ENCODE measurements around the gene DBH.

DBH gene

DNA sequence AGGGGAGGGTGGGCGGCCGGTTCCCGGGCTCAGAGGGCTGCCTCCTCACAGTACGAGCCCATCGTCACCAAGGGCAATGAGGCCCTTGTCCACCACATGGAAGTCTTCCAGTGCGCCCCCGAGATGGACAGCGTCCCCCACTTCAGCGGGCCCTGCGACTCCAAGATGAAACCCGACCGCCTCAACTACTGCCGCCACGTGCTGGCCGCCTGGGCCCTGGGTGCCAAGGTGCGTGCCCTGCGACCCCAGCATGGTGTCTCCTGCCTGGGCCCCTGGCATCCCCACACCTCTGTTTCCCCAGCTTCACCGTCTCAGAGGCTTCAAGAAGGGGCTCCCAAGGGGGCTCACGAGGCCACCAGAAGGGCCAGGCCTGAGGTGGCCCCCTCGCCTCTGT, 7.2 kb downstream of the DBH start:
- Histone ChIP-seq H3K27me3 (ENCODE audit: control insufficient read depth, insufficient read depth, low read length) (peaks cover 2% of the 10 kb centered on the region), H3K27ac (ENCODE audit: low read depth, low read length) (no peak overlapping the region), H3K4me3 (ENCODE audit: low read length) (no peak overlapping the region), H3K36me3 (ENCODE audit: control insufficient read depth, insufficient read depth, low read length) (no peaks in the 10 kb centered on the region), H3K9ac (ENCODE audit: low read length) (no peak overlapping the region), H3K4me1 (ENCODE audit: control insufficient read depth, insufficient read depth, low read length) (no peaks in the 10 kb centered on the region)

DNA sequence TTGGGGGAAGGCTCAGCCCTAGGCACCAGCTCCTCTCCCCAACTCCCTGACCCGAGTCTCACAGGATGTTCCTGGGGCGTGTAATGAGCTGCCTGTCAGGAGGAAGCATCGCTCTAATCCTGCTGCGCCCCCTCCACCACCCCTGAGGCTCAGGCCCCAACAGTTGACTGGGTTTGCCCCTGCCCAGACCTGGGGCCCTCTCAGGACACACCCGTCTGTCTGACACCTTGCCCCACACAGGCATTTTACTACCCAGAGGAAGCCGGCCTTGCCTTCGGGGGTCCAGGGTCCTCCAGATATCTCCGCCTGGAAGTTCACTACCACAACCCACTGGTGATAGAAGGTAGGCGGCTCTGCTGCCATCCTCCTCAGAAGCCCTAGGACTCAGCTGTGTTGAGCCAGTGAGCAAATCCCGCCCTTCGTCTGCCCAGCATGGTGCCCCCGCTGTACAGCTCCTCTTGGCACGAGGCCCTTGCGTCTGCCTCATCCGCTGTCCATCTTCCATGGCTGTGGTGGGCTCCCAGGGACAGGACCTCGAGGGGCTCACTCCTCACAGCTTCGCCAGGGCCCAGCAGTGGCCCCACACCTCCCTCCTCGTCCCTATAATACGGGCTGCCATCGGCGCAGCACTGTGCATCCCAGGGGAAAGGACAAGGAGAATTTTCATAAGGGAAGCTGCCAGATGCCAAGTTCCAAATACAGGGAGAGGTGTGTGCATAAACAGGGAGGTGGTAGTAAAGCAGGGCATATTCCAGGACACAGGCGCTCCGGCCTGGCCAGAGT, 8.0 kb downstream of the DBH start:
- Histone ChIP-seq H3K9ac (ENCODE audit: low read length) (no peak overlapping the region), H3K4me1 (ENCODE audit: control insufficient read depth, insufficient read depth, low read length) (no peaks in the 10 kb centered on the region), H3K27me3 (ENCODE audit: control insufficient read depth, insufficient read depth, low read length) (peaks cover 2% of the 10 kb centered on the region), H3K27ac (ENCODE audit: low read depth, low read length) (no peak overlapping the region), H3K36me3 (ENCODE audit: control insufficient read depth, insufficient read depth, low read length) (no peaks in the 10 kb centered on the region), H3K4me3 (ENCODE audit: low read length) (no peak overlapping the region)

DNA sequence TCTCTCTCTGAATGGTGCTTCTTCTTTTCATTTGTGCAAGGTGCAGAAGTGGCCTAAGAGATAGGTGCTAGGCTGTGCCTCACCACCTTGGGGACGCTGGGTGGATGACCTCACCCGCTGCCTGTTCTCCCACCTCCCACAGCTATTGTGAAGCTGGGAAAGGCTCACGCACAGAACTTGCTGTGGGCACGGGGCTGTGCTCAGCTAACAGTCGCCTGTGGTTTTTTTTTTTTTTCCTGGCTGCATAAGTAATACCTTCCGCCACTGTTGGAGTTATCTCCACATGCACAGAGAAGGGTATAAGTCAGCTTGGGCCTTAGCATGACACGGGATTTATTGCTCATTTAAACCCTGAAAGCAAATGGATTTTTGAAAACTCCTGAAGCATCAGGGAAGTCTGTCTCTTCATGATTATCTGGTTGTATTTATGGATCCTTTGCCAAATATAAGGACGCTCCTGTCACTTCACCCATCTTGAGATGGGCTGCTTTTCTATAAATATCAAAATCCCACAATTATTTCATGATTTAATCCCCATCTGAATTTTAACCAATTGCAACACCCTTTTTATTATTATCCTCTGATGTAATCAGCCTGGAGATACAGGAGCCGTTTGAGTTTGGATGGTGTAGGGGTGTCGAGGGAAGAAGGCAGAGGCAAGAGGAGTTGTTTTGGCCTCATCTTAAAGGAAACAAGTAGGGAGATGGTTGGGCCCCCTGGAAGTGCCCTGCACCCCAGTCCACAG, 9.0 kb downstream of the DBH start:
- H3K4me3 ChIP-seq (ENCODE audit: low read length) = no peak overlapping the region
- peaks cover 2% of the 10 kb centered on the region for H3K27me3 ChIP-seq (ENCODE audit: control insufficient read depth, insufficient read depth, low read length)
- H3K4me1 ChIP-seq (ENCODE audit: control insufficient read depth, insufficient read depth, low read length) = no peaks in the 10 kb centered on the region
- no peak overlapping the region for H3K27ac ChIP-seq (ENCODE audit: low read depth, low read length)
- no peak overlapping the region for H3K9ac ChIP-seq (ENCODE audit: low read length)
- H3K36me3 ChIP-seq (ENCODE audit: control insufficient read depth, insufficient read depth, low read length) = no peaks in the 10 kb centered on the region

DNA sequence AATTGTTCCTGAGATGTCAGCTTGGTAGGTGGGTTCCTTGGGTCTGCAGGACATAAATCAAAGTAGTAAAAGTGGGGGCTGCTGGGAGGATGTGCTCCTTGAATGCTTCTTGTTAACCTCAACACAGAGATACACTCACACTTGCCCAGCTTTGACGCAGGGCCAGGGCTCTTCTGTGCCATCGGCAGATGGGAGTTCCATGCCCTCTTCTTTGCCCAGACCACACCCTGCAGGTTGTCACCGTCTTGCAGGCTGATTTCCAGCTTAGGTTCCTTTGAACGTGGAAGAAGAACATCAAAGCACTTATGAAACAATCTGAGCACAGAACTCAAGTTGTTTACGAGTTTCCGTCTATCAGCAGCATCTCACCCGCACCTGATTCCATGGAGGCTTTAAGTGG, 11.0 kb downstream of the DBH start:
- H3K4me1 ChIP-seq (ENCODE audit: control insufficient read depth, insufficient read depth, low read length) = no peaks in the 10 kb centered on the region
- H3K27ac ChIP-seq (ENCODE audit: low read depth, low read length) = no peak overlapping the region
- no peak overlapping the region for H3K4me3 ChIP-seq (ENCODE audit: low read length)
- H3K9ac ChIP-seq (ENCODE audit: low read length) = no peak overlapping the region
- peaks cover 2% of the 10 kb centered on the region for H3K27me3 ChIP-seq (ENCODE audit: control insufficient read depth, insufficient read depth, low read length)
- no peaks in the 10 kb centered on the region for H3K36me3 ChIP-seq (ENCODE audit: control insufficient read depth, insufficient read depth, low read length)

DNA sequence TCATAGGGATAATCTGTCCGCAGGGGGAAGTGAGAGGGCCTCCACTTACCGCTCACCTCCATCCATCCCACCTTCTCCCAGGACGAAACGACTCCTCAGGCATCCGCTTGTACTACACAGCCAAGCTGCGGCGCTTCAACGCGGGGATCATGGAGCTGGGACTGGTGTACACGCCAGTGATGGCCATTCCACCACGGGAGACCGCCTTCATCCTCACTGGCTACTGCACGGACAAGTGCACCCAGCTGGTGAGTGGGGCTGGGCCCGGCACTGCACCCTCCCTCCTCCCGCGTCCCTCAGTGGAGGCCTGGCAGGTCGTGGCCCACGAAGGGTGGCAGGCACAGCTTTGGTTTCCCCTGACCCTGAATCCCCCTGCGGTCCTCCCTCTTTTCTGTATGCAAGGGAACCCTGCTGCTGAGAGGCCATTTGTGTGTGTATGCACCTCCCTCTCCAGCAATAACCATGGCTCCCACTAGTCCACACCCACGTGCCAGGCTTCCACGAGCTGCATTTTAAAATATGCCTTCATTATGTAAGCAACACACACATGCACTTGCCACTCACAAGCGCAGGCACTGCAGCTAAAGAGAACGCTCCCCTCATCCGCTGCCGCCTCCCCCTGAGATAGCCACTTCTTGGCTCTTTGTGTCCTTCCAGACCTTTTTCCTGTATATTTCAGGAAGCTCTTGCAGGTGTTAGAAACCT, 11.8 kb downstream of the DBH start:
- peaks cover 8% of the 10 kb centered on the region for H3K27me3 ChIP-seq (ENCODE audit: control insufficient read depth, insufficient read depth, low read length)
- no peak overlapping the region for H3K27ac ChIP-seq (ENCODE audit: low read depth, low read length)
- H3K4me1 ChIP-seq (ENCODE audit: control insufficient read depth, insufficient read depth, low read length) = no peaks in the 10 kb centered on the region
- no peak overlapping the region for H3K4me3 ChIP-seq (ENCODE audit: low read length)
- no peaks in the 10 kb centered on the region for H3K36me3 ChIP-seq (ENCODE audit: control insufficient read depth, insufficient read depth, low read length)
- H3K9ac ChIP-seq (ENCODE audit: low read length) = no peak overlapping the region

DNA sequence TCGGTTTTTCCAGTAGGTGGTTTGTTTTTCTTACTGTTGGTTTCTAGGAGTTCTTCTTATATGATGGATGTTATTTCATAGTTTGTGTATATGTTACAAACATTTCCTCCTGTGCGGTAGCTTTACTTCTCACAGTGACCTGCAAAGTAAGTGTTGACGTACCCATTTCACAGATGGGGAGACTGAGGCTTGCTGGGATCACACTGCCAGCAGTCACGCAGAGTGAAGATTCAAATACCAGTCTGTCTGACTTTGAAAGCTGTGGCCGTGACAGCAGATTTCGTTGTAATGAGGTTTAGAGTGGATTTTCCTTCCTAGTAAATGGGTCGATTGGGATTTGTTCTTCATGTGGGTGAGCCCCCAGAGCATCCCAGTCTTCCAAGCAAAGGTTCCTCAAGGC, 13.0 kb downstream of the DBH start:
- peaks cover 8% of the 10 kb centered on the region for H3K27me3 ChIP-seq (ENCODE audit: control insufficient read depth, insufficient read depth, low read length)
- no peak overlapping the region for H3K4me3 ChIP-seq (ENCODE audit: low read length)
- H3K4me1 ChIP-seq (ENCODE audit: control insufficient read depth, insufficient read depth, low read length) = no peaks in the 10 kb centered on the region
- H3K27ac ChIP-seq (ENCODE audit: low read depth, low read length) = no peak overlapping the region
- H3K36me3 ChIP-seq (ENCODE audit: control insufficient read depth, insufficient read depth, low read length) = no peaks in the 10 kb centered on the region
- H3K9ac ChIP-seq (ENCODE audit: low read length) = no peak overlapping the region

DNA sequence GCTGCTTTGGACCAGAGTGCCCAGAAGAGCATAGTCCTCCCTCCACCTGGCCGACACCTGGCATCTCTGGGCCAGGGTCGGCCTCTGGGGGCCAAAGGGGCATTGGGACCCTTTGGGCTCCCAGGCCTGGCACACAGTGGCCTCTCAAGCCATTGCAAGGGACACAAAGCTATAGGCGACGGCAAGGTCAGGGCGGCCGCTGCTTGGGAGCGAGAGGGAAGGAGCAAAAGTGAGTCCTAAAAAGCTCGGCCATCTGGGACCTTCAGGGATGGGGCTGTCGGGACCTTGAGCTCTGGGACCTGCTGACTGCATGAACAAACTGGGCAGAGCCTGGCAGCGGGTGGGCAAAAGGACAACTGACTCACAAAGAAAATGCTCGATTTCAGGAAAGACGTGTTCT, 13.9 kb downstream of the DBH start:
- Histone ChIP-seq H3K27me3 (ENCODE audit: control insufficient read depth, insufficient read depth, low read length) (peaks cover 13% of the 10 kb centered on the region), H3K36me3 (ENCODE audit: control insufficient read depth, insufficient read depth, low read length) (no peaks in the 10 kb centered on the region), H3K4me1 (ENCODE audit: control insufficient read depth, insufficient read depth, low read length) (no peaks in the 10 kb centered on the region), H3K9ac (ENCODE audit: low read length) (no peak overlapping the region), H3K27ac (ENCODE audit: low read depth, low read length) (no peak overlapping the region), H3K4me3 (ENCODE audit: low read length) (no peak overlapping the region)

DNA sequence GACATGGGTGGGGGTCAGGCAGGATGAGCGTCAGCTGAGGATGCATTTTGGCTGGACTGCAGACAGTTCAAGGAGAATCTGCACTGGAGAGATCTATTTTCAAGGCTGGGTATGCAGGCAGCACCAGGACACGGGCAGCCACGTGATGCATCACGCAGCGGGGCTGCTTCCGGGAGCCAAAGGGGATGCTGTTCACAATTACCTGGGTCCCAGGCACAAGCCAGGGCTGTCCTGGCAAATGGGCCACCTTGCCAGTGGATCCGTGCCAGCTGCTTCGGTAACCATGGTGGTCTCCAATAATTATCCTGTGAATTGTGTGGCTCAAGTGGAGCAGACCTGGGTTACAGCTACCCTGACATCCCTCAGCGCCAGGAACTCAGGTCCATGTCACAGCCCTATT, 17.5 kb downstream of the DBH start:
- Histone ChIP-seq H3K27me3 (ENCODE audit: control insufficient read depth, insufficient read depth, low read length) (peaks cover 30% of the 10 kb centered on the region), H3K9ac (ENCODE audit: low read length) (no peak overlapping the region), H3K36me3 (ENCODE audit: control insufficient read depth, insufficient read depth, low read length) (no peaks in the 10 kb centered on the region), H3K27ac (ENCODE audit: low read depth, low read length) (no peak overlapping the region), H3K4me3 (ENCODE audit: low read length) (no peak overlapping the region), H3K4me1 (ENCODE audit: control insufficient read depth, insufficient read depth, low read length) (peaks cover 2% of the 10 kb centered on the region)

DNA sequence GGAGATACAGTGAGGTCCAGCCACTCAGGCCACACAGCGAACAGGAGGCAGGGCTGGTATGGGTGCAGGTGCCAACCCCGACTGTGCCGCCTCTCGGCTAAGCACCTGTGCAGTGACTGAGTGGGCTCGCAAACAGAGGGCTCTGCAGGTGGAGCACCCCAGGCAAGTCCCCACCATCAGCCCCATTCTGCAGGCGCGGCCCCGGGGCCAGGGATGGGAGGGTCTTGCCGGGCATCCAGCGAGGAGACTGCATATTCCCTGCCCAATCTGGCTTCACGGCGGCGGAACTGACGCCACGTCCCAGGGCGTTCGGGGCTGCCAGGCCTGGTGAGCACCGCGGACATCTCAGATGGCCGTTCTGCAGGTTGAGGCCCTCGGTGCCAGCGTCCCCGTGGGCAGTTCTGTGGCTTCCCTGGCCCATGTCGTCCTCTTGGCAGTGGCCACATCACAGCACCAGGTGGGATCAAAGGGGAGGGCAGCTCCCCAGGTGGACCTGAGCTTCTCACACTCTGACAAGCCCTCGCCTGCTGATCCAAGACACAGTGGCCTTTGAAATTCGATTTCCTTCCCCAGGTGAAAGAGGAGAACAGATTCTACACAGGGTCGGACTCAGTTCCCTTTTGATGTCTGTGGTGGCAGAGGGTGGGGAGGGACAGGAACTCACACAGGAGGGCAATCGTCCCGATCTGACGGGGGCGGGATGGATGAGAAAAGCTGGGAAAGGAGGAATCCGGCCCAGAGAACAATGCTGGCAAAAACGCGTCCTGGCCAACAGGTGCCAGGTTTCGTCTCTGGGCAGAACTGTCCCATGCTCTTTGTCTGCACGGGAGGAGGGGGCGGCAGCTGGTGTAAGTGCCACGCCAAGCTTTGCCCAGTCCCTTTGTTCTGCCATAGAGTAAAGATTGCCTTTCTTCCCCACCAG, 18.8 kb downstream of the DBH start:
- Histone ChIP-seq H3K4me1 (ENCODE audit: control insufficient read depth, insufficient read depth, low read length) (peaks cover 4% of the 10 kb centered on the region), H3K9ac (ENCODE audit: low read length) (no peak overlapping the region), H3K36me3 (ENCODE audit: control insufficient read depth, insufficient read depth, low read length) (no peaks in the 10 kb centered on the region), H3K4me3 (ENCODE audit: low read length) (no peak overlapping the region), H3K27ac (ENCODE audit: low read depth, low read length) (no peak overlapping the region), H3K27me3 (ENCODE audit: control insufficient read depth, insufficient read depth, low read length) (peaks cover 33% of the 10 kb centered on the region)

DNA sequence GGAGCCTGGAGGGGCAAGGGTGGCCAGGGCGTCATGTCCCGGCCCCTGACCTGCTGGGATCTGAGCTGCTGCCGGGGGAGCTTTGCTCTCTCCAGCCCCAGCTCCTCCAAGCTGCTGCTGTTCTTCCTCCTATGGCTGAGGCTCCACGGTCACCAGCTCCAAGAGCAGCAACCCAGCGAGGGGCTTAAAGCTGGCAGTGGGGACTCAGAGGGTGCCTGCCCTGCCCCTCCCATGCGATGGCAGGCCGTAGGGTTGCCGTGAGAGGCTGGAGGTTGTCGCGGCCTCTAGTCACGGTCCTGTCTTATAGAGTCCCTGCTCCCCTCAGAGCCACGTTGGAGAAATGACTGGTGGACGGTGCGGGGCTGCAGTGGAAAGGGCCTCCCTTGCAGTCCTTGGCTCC, 19.5 kb downstream of the DBH start:
- Histone ChIP-seq H3K27me3 (ENCODE audit: control insufficient read depth, insufficient read depth, low read length) (peaks cover 34% of the 10 kb centered on the region), H3K4me1 (ENCODE audit: control insufficient read depth, insufficient read depth, low read length) (peaks cover 4% of the 10 kb centered on the region), H3K4me3 (ENCODE audit: low read length) (no peak overlapping the region), H3K36me3 (ENCODE audit: control insufficient read depth, insufficient read depth, low read length) (no peaks in the 10 kb centered on the region), H3K27ac (ENCODE audit: low read depth, low read length) (no peak overlapping the region), H3K9ac (ENCODE audit: low read length) (no peak overlapping the region)

DNA sequence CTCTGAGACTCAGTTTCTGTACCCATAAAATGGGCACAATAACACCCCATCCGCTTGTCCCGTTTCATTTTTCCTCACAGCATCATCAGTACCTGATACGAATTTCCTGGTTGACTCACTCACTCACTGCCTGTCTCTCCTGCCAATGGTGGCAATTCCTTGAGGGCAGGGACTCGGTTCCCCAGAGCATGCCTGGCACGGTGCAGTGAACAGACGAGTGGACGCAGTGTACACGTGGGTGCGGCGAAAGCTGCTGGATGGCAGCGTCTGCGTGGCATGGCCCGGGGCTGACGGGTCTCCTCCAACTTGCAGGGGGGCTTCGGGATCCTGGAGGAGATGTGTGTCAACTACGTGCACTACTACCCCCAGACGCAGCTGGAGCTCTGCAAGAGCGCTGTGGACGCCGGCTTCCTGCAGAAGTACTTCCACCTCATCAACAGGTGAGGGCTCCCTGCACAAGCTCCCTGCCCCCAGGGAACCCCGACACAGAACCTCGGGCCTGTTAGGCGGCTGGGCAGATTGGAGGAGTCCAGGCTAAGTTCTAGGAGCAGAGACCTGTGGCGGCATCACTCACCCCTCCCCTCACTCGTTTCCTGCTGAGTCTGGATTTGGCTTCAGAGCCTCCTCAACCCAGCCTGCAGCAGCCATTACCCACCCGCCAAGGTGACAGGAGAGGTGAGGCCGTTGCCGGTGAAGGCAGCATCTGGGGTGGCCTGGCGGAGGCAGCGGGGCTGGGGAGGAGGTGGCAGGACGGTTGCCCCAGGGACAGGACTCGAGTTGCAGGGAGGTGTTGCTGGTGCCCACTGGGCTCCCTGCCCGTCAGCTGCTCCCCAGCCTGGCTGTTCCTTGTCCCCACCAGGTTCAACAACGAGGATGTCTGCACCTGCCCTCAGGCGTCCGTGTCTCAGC, 20.3 kb downstream of the DBH start:
- Histone ChIP-seq H3K27ac (ENCODE audit: low read depth, low read length) (no peak overlapping the region), H3K4me3 (ENCODE audit: low read length) (no peak overlapping the region), H3K9ac (ENCODE audit: low read length) (no peak overlapping the region), H3K27me3 (ENCODE audit: control insufficient read depth, insufficient read depth, low read length) (peaks cover 34% of the 10 kb centered on the region), H3K4me1 (ENCODE audit: control insufficient read depth, insufficient read depth, low read length) (peaks cover 4% of the 10 kb centered on the region), H3K36me3 (ENCODE audit: control insufficient read depth, insufficient read depth, low read length) (no peaks in the 10 kb centered on the region)
